ENCODE results near the gene NLRP3. TPM values are rescaled to one million over a fixed set of nuclear protein-coding genes. Genes with fewer than 3 reads are reported as not detected.
A peak's percentile ranks its signal among the peaks of the same experiment; 100 is the strongest.

Gene NLRP3
- total RNA-seq, 3 donors from 2014 or later, result 0.55 to 1.5 (median 0.89) TPM

- ATAC-seq, result no peak
- intact Hi-C loops (cut with DNase I, micrococcal nuclease), result no loop called here
Measured at GRCh38 chr1:247482747-247483146, 66.8 kb downstream of the NLRP3 start.

GRCh38 chr1:247487057-247487456, 71.1 kb downstream of the NLRP3 start:
- Histone ChIP-seq H3K36me3 (ENCODE audit: low read depth) (no peaks in the 10 kb centered on the region), H3K9me3 (no peaks in the 10 kb centered on the region), H3K4me1 (ENCODE audit: low read depth) (no peaks in the 10 kb centered on the region), H3K4me3 (no peak overlapping the region)
- TF ChIP-seq CTCF (IDR thresholded peaks at IDR 0.05), result peak; percentile 10
- ATAC-seq (peak; percentile 78), DNase-seq (peak in 1 of 3 donors; percentile 38)
- intact Hi-C loops (cut with DNase I, micrococcal nuclease), result loop anchor here in 1 of 2 donors (5.0 kb wide), 1 partner anchor 95 kb away; no protein-coding TSS in a partner anchor

More at GRCh38 chr1:247482747-247483146, 66.8 kb downstream of the NLRP3 start:
- Histone ChIP-seq H3K4me1 (ENCODE audit: low read depth) (no peaks in the 10 kb centered on the region), H3K9me3 (no peaks in the 10 kb centered on the region), H3K36me3 (ENCODE audit: low read depth) (no peaks in the 10 kb centered on the region), H3K4me3 (no peak overlapping the region)
- TF ChIP-seq CTCF (IDR thresholded peaks at IDR 0.05), result no peak
- DNase-seq, result no peak

GRCh38 chr1:247491328-247491727, 75.4 kb downstream of the NLRP3 start:
- ATAC-seq, result no peak
- intact Hi-C loops (cut with DNase I, micrococcal nuclease), result no loop called here

GRCh38 chr1:247493106-247493505, 77.1 kb downstream of the NLRP3 start:
- Histone ChIP-seq H3K4me1 (ENCODE audit: low read depth) (no peaks in the 10 kb centered on the region), H3K4me3 (no peak overlapping the region), H3K9me3 (no peaks in the 10 kb centered on the region), H3K36me3 (ENCODE audit: low read depth) (no peaks in the 10 kb centered on the region)
- ATAC-seq (no peak), DNase-seq (no peak)
- intact Hi-C loops (cut with DNase I, micrococcal nuclease), result no loop called here
- TF ChIP-seq CTCF (IDR thresholded peaks at IDR 0.05), result no peak

More at GRCh38 chr1:247491328-247491727, 75.4 kb downstream of the NLRP3 start:
- Histone ChIP-seq H3K4me3 (no peak overlapping the region), H3K36me3 (ENCODE audit: low read depth) (no peaks in the 10 kb centered on the region), H3K9me3 (no peaks in the 10 kb centered on the region), H3K4me1 (ENCODE audit: low read depth) (no peaks in the 10 kb centered on the region)
- TF ChIP-seq CTCF (IDR thresholded peaks at IDR 0.05), result no peak
- no peak for DNase-seq

GRCh38 chr1:247494767-247495166, 78.8 kb downstream of the NLRP3 start:
- Histone ChIP-seq H3K9me3 (no peaks in the 10 kb centered on the region), H3K4me3 (no peak overlapping the region), H3K4me1 (ENCODE audit: low read depth) (no peaks in the 10 kb centered on the region), H3K36me3 (ENCODE audit: low read depth) (no peaks in the 10 kb centered on the region)
- no peak for TF ChIP-seq CTCF (IDR thresholded peaks at IDR 0.05)
- peak; percentile 36 for ATAC-seq
- intact Hi-C loops (cut with DNase I, micrococcal nuclease), result no loop called here
- DNase-seq, result no peak
